ENCODE data around the gene CTRB2. TPM values are rescaled to one million over a fixed set of nuclear protein-coding genes. Genes with fewer than 3 reads are reported as not detected.

The CTRB2 gene
- total and polyA plus RNA-seq, 4 donors: 0.09 to 0.33 TPM; not detected in 2

DNA sequence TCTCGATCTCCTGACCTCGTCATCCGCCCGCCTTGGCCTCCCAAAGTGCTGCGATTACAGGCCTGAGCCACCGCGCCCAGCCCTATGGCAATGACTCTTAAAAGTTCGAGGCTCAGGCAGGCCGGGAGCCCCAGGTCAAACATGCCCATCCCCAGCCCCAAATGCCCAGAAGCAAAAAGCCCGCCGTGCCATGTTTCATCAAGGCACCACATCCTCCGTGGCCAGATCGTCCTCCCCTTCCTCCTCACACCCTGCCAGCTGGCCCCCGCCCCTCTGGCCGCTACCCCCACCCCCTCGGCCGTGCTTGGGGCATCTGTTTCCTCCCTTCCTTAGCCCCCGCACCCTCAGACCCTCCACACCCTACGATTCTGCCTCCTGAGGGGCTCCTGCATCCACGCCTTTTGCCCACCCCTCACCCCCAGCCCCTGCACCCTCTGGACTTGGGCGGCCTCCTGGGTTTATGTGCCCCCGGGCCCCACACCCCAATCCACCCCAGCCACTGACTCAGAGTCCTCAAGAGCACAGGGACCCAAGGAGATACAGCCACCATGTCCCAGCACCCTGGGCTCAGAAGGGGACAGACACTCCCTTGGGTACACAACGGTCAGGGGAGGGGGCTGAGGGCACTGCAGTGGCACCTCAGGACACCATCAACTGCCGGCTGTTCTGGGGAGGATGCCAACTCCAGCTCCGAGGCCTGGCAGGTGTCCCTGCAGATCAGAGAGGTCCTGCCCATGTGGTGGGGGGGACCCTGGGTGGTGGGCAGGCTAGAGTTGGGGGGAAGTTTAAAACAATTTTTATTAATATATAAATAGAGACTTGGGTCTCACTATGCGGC lies 18.9 kb upstream of the CTRB2 start:
- Histone ChIP-seq H3K9me3 (ENCODE audit: control insufficient read depth in 4 of 4, low read length in 3 of 4) (no peaks in the 10 kb centered on the region), H3K4me3 (ENCODE audit: low read depth in 1 of 3, low read length in 3 of 3) (no peak overlapping the region), H3K36me3 (ENCODE audit: control insufficient read depth in 4 of 4, insufficient read depth in 3 of 4, low read depth in 1 of 4, low read length in 3 of 4) (peaks cover 3 to 13% (median 13%) of the 10 kb centered on the region in 4 donors), H3K4me1 (ENCODE audit: control insufficient read depth in 4 of 4, insufficient read depth in 4 of 4, low read length in 3 of 4) (peaks cover 0 to 2% (median 0%) of the 10 kb centered on the region in 4 donors), H3K27me3 (ENCODE audit: control insufficient read depth in 4 of 4, insufficient read depth in 4 of 4, low read length in 3 of 4) (no peaks in the 10 kb centered on the region), H3K9ac (ENCODE audit: low read depth in 1 of 2, low read length in 2 of 2) (no peak overlapping the region), H3K27ac (ENCODE audit: low read depth in 1 of 2, low read length in 2 of 2) (no peak overlapping the region)
- WGBS: 72% methylated on average over 26 of the region's 26 CpGs
- TF ChIP-seq EGR1 (IDR thresholded peaks at IDR 0.05; ENCODE audit: low read depth in 2 of 2): no peak
- no peak for DNase-seq (ENCODE audit: low spot score)

DNA sequence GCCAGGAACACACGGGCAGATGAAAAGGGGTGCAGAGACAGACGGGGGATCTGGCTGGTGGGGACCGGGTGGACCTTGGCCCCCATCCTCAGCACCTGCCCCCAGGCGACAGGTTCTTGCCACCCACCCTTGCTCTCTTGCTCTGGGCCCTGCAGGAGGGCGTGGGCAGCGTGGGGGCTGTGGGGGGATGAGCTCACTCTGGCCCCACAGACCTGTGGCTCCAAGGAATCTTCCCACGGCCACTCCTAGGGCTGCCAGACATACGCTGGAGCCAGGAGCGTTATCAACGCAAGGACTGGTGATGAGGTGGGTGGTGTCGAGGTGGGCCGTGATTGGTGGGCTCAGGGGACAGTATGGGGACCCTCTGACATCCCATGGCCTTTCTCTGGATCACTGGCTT lies 18.1 kb upstream of the CTRB2 start:
- Histone ChIP-seq H3K4me3 (ENCODE audit: low read depth in 1 of 3, low read length in 3 of 3) (no peak overlapping the region), H3K27ac (ENCODE audit: low read depth in 1 of 2, low read length in 2 of 2) (no peak overlapping the region), H3K36me3 (ENCODE audit: control insufficient read depth in 4 of 4, insufficient read depth in 3 of 4, low read depth in 1 of 4, low read length in 3 of 4) (peaks cover 3 to 13% (median 11%) of the 10 kb centered on the region in 4 donors), H3K27me3 (ENCODE audit: control insufficient read depth in 4 of 4, insufficient read depth in 4 of 4, low read length in 3 of 4) (no peaks in the 10 kb centered on the region), H3K4me1 (ENCODE audit: control insufficient read depth in 4 of 4, insufficient read depth in 4 of 4, low read length in 3 of 4) (peaks cover 0 to 2% (median 0%) of the 10 kb centered on the region in 4 donors), H3K9me3 (ENCODE audit: control insufficient read depth in 4 of 4, low read length in 3 of 4) (no peaks in the 10 kb centered on the region), H3K9ac (ENCODE audit: low read depth in 1 of 2, low read length in 2 of 2) (no peak overlapping the region)
- 66% methylated on average over 12 of the region's 12 CpGs for WGBS
- no peak for DNase-seq (ENCODE audit: low spot score)
- TF ChIP-seq FOXA1 (IDR thresholded peaks at IDR 0.05) (no peak), RAD21 (IDR thresholded peaks at IDR 0.05) (no peak), GABPA (IDR thresholded peaks at IDR 0.05 in 1 of 2, conservative IDR thresholded peaks at IDR 0.05 in 1 of 2) (no peak), RXRA (IDR thresholded peaks at IDR 0.05) (no peak), JUND (IDR thresholded peaks at IDR 0.05) (no peak), HNF4A (conservative IDR thresholded peaks at IDR 0.05) (no peak)
- TF ChIP-seq, protein P1, sequence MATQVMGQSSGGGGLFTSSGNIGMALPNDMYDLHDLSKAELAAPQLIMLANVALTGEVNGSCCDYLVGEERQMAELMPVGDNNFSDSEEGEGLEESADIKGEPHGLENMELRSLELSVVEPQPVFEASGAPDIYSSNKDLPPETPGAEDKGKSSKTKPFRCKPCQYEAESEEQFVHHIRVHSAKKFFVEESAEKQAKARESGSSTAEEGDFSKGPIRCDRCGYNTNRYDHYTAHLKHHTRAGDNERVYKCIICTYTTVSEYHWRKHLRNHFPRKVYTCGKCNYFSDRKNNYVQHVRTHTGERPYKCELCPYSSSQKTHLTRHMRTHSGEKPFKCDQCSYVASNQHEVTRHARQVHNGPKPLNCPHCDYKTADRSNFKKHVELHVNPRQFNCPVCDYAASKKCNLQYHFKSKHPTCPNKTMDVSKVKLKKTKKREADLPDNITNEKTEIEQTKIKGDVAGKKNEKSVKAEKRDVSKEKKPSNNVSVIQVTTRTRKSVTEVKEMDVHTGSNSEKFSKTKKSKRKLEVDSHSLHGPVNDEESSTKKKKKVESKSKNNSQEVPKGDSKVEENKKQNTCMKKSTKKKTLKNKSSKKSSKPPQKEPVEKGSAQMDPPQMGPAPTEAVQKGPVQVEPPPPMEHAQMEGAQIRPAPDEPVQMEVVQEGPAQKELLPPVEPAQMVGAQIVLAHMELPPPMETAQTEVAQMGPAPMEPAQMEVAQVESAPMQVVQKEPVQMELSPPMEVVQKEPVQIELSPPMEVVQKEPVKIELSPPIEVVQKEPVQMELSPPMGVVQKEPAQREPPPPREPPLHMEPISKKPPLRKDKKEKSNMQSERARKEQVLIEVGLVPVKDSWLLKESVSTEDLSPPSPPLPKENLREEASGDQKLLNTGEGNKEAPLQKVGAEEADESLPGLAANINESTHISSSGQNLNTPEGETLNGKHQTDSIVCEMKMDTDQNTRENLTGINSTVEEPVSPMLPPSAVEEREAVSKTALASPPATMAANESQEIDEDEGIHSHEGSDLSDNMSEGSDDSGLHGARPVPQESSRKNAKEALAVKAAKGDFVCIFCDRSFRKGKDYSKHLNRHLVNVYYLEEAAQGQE (IDR thresholded peaks at IDR 0.05): no peak
- TF ChIP-seq, protein P2, sequence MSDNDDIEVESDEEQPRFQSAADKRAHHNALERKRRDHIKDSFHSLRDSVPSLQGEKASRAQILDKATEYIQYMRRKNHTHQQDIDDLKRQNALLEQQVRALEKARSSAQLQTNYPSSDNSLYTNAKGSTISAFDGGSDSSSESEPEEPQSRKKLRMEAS (IDR thresholded peaks at IDR 0.05): no peak
- TF ChIP-seq, protein P3, sequence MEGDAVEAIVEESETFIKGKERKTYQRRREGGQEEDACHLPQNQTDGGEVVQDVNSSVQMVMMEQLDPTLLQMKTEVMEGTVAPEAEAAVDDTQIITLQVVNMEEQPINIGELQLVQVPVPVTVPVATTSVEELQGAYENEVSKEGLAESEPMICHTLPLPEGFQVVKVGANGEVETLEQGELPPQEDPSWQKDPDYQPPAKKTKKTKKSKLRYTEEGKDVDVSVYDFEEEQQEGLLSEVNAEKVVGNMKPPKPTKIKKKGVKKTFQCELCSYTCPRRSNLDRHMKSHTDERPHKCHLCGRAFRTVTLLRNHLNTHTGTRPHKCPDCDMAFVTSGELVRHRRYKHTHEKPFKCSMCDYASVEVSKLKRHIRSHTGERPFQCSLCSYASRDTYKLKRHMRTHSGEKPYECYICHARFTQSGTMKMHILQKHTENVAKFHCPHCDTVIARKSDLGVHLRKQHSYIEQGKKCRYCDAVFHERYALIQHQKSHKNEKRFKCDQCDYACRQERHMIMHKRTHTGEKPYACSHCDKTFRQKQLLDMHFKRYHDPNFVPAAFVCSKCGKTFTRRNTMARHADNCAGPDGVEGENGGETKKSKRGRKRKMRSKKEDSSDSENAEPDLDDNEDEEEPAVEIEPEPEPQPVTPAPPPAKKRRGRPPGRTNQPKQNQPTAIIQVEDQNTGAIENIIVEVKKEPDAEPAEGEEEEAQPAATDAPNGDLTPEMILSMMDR (IDR thresholded peaks at IDR 0.05; ENCODE audit: low read depth, low read length, missing input control): no peak

Measured in liver (tissue), 9 donors.